Glomerular visceral epithelial cell (primary cell): ENCODE measurements around the gene LSM8.
"Not testable (repeated sequence)": the region's sequence is repeated elsewhere in the genome, so short reads cannot be mapped to it uniquely, and the experiment has no call there.

Experiments
- DNase-seq: peaks from one replicate; pipeline ENCODE4 v3.0.0-alpha.2; 2016; ENCODE audit errors: extremely low spot score

Gene LSM8

DNA sequence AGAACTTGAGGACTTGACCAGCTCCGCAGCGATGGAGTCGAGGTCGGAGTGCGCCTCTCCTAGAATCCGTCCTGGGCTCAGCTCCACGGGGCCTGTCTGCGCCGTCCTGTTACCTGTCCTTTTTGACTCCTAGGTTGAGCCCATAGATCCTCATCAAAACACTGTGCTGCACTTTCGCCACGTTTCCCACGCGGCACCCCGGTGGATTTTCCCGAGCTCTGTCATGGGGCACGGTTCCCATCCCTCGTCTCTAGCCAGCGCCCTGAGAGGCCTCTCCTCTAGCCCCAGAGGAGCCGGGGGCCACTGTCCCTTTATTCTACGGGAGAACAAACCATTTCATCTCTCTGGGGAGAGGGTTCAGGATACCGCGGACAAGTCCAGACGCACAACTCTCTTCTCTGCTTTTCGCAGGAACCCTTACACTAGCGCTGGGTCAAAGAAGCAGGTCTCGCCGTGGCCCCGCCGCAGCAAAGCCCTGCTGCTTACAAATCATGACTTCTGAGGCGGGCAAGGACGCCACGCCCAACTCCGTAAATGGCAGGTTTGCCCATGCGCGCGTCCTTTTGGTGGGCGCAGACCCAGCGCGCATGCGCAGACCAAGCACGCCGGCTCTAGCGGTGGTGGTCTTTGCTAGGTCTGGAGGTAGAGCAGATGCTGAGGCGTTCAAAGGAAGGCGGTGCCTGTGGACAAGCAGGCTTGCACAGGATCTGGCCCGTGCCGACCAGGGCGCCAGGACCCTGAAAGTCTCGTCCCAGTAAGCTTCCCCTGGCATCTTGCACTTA, 30.3 kb downstream of the LSM8 start:
- DNase-seq, result peak; percentile 48

DNA sequence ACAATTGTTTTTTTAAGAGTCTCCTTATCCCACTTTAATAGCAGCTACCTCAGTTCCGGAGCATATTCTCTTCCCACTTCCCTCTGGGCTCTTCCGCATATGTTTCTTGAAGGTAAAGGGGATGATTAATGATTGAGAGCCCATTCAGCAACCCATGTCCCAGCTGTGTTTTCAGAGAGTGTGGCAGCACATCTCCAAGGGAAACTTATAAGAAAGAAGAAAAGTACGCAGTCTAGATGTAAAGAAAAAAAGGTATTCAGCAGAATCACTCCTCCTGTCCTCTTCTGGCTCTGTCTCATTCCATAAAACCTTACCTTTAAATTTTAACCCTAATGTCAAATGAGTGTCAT, 30.8 kb downstream of the LSM8 start:
- no peak for DNase-seq

GRCh38 chr7:118217210-118217619, 33.3 kb downstream of the LSM8 start:
- no peak for DNase-seq

GRCh38 chr7:118218413-118219156, 34.6 kb downstream of the LSM8 start:
- no peak for DNase-seq

- no peak for DNase-seq
Measured at GRCh38 chr7:118219157-118219512, 35.2 kb downstream of the LSM8 start.

DNA sequence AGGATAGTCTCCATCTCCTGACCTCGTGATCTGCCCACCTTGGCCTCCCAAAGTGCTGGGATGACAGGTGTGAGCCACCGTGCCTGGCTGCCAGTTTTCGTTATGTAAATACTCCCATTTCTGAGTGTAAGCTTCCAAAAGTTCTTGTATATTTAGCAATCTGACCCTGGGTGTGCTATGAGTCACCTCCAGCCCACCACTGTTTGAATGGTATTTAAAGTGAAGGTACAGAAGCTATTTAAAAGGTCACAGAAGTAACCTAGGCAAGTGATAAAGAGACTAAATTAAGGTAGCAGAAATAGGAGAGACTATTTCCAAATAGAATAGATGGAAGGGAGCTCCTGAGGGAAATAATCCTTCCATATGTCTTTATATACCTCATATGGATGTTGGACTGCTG, 36.6 kb downstream of the LSM8 start:
- no peak for DNase-seq

GRCh38 chr7:118222591-118222990, 38.6 kb downstream of the LSM8 start:
- DNase-seq, result no peak

DNA sequence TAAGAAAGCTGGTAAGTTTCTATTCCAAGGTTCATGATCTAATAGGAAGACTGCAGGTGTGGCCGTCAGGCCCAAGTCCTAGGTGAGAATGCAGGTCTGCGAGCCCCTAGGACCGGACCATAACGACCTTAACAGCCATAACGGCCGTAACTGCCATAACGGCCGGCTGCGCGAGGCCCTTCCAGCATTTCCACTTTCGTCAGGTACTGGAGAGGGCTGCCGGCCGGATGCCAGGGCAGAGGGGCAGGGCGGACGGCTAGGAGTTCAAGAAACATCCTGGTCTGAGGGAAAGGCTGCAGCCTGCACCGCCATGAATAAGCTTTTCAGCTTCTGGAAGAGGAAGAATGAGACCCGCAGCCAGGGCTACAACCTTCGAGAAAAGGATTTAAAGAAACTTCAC, 40.6 kb downstream of the LSM8 start, which contains the start of gene ANKRD7:
ANKRD7 (plus strand) TSS at position 184 of the 400 bp plus-strand sequence; CDS start at position 311, 127 bp downstream.
- no peak for DNase-seq

GRCh38 chr7:118232837-118233236, 48.9 kb downstream of the LSM8 start:
- DNase-seq, result no peak

- DNase-seq, result no peak
Measured at GRCh38 chr7:118233799-118234198, 49.8 kb downstream of the LSM8 start.

- no peak for DNase-seq
Measured at GRCh38 chr7:118239014-118239413, 55.0 kb downstream of the LSM8 start.

DNA sequence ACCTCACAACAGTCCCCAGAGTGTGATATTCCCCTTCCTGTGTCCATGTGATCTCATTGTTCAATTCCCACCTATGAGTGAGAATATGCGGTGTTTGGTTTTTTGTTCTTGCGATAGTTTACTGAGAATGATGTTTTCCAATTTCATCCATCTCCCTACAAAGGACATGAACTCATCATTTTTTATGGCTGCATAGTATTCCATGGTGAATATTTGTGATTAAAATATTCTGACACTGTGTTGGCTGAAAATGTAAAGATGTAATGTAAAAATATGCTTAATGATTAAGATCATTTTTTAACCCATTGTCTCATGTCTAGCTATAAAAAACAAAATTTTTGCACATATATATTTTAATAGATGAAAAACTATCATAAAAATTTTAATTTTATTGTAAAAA, 56.4 kb downstream of the LSM8 start:
- not testable (repeated sequence) for DNase-seq
